GM23338 (cell line): Measurements from ENCODE around the gene MUC5AC. TPM values are rescaled to one million over a fixed set of nuclear protein-coding genes. Genes with fewer than 3 reads are reported as not detected.
"Not testable (repeated sequence)": the region's sequence is repeated elsewhere in the genome, so short reads cannot be mapped to it uniquely, and the experiment has no call there.

Experiments
- ATAC-seq: fragments of 200-7000 bp; cut with Tn5 transposase; 3 replicates; pipeline ENCODE4 v1.9.1; 2020
- DNase-seq: peaks from one replicate; pipeline ENCODE4 v3.0.0-alpha.2; 2015; ENCODE audit warnings: low spot score
- H2AFZ ChIP-seq: fragments of 200-600 bp; sonication (generic); 2 replicates; pipeline ENCODE4 v1.8.0; 2016; ENCODE audit warnings: antibody characterized with exemption, mild to moderate bottlenecking, moderate library complexity
- H3F3A ChIP-seq: fragments of 200-600 bp; sonication (generic); replicated peaks from 2 replicates; pipeline ENCODE4 v1.8.0; 2017; ENCODE audit warnings: antibody characterized with exemption, mixed run types, low read depth
- H3K27ac ChIP-seq: fragments of 200-600 bp; sonication (generic); 2 replicates; pipeline ENCODE4 v1.6.1; 2016; ENCODE audit warnings: low read depth
- H3K27me3 ChIP-seq: fragments of 200-600 bp; sonication (generic); 2 replicates; pipeline ENCODE4 v1.8.0; 2016; ENCODE audit warnings: mild to moderate bottlenecking, mixed run types, moderate library complexity; ENCODE audit not compliant: insufficient read depth
- H3K36me3 ChIP-seq: fragments of 200-600 bp; sonication (generic); 2 replicates; pipeline ENCODE4 v1.8.0; 2016; ENCODE audit warnings: mild to moderate bottlenecking; ENCODE audit not compliant: insufficient read depth
- H3K4me1 ChIP-seq: fragments of 200-600 bp; sonication (generic); 2 replicates; pipeline ENCODE4 v1.8.0; 2016; ENCODE audit warnings: mild to moderate bottlenecking, moderate library complexity; ENCODE audit not compliant: insufficient read depth
- H3K4me2 ChIP-seq: fragments of 200-600 bp; sonication (generic); 2 replicates; pipeline ENCODE4 v1.7.1; 2017; ENCODE audit warnings: mixed run types
- H3K4me3 ChIP-seq: fragments of 200-600 bp; sonication (generic); 2 replicates; pipeline ENCODE4 v1.6.1; 2016; ENCODE audit warnings: mixed run types
- H3K79me2 ChIP-seq: fragments of 200-600 bp; sonication (generic); replicated peaks from 2 replicates; pipeline ENCODE4 v1.8.0; 2017; ENCODE audit warnings: mild to moderate bottlenecking; ENCODE audit not compliant: insufficient read depth
- H3K9me2 ChIP-seq: fragments of 200-600 bp; sonication (generic); 2 replicates; pipeline ENCODE4 v1.8.0; 2017; ENCODE audit not compliant: insufficient read depth
- H4K20me1 ChIP-seq: fragments of 200-600 bp; sonication (generic); replicated peaks from 2 replicates; pipeline ENCODE4 v1.8.0; 2017; ENCODE audit warnings: mild to moderate bottlenecking; ENCODE audit not compliant: insufficient read depth
- H3K27ac Mint-ChIP-seq: 2 replicates; pipeline ENCODE4 v1.8.0; 2020; ENCODE audit warnings: inconsistent platforms, mild to moderate bottlenecking, moderate library complexity, mixed read lengths
- H3K27me3 Mint-ChIP-seq: 3 replicates; pipeline ENCODE4 v1.8.0; 2022; ENCODE audit warnings: low read depth, mild to moderate bottlenecking, moderate library complexity, mixed read lengths, inconsistent platforms; ENCODE audit not compliant: insufficient read depth, poor library complexity
- H3K36me3 Mint-ChIP-seq: 3 replicates; pipeline ENCODE4 v1.8.0; 2021; ENCODE audit warnings: low read depth, mild to moderate bottlenecking, inconsistent platforms, moderate library complexity, mixed read lengths
- H3K4me1 Mint-ChIP-seq: 3 replicates; pipeline ENCODE4 v1.8.0; 2020; ENCODE audit warnings: mild to moderate bottlenecking, inconsistent platforms, mixed read lengths
- H3K4me3 Mint-ChIP-seq: 3 replicates; pipeline ENCODE4 v1.8.0; 2021; ENCODE audit warnings: moderate library complexity, mild to moderate bottlenecking, inconsistent platforms, mixed read lengths
- H3K9me3 Mint-ChIP-seq: 3 replicates; pipeline ENCODE4 v1.8.0; 2020; ENCODE audit warnings: moderate library complexity, mild to moderate bottlenecking, inconsistent platforms, mixed read lengths
- polyA plus RNA-seq: library from polyadenylated mRNA; unstranded; fragments of >200 nt; fragmentation: Nextera tagmentation; extraction: Ambion mirVana; gene quantifications from 2 replicates; pipeline ENCODE4 v1.2.1, GENCODE V29; 2016
- total RNA-seq: library from RNA; depleted of rRNA; stranded (reverse); fragments of >200 nt; shearing (Covaris generic); gene quantifications from 2 replicates; pipeline ENCODE4 v1.2.3, GENCODE V29; 2014; rRNA removed

MUC5AC gene
- total and polyA plus RNA-seq, 2 experiments from 2014 or later, result not detected

DNA sequence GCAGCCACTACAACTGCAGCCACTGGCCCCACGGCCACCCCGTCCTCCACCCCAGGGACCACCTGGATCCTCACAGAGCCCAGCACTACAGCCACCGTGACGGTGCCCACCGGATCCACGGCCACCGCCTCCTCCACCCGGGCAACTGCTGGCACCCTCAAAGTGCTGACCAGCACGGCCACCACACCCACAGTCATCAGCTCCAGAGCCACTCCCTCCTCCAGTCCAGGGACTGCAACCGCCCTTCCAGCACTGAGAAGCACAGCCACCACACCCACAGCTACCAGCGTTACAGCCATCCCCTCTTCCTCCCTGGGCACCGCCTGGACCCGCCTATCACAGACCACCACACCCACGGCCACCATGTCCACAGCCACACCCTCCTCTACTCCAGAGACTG lies 88.5 kb downstream of the MUC5AC start:
- H3K27ac Mint-ChIP-seq, H3K4me1 Mint-ChIP-seq, H3K36me3 ChIP-seq: not testable (repeated sequence)

DNA sequence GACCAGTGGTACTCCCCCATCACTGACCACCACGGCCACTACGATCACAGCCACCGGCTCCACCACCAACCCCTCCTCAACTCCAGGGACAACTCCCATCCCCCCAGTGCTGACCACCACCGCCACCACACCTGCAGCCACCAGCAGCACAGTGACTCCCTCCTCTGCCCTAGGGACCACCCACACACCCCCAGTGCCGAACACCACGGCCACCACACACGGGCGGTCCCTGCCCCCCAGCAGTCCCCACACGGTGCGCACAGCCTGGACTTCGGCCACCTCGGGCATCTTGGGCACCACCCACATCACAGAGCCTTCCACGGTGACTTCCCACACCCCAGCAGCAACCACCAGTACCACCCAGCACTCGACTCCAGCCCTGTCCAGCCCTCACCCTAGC lies 89.3 kb downstream of the MUC5AC start:
- Mint-ChIP-seq H3K9me3 (peaks cover 73% of the 10 kb centered on the region), H3K27me3 (peaks cover 16% of the 10 kb centered on the region), H3K36me3 (peaks cover 46% of the 10 kb centered on the region)
- not testable (repeated sequence) for H3K4me2 ChIP-seq, DNase-seq, H3K4me3 Mint-ChIP-seq, H3K4me1 ChIP-seq, H3K36me3 ChIP-seq, H3F3A ChIP-seq, H3K27me3 ChIP-seq, H2AFZ ChIP-seq, ATAC-seq, H4K20me1 ChIP-seq, H3K4me1 Mint-ChIP-seq, H3K27ac ChIP-seq, H3K4me3 ChIP-seq, H3K27ac Mint-ChIP-seq, H3K79me2 ChIP-seq, H3K9me2 ChIP-seq

More for the DNA sequence above, 88.5 kb downstream of the MUC5AC start:
- not testable (repeated sequence) for H3K4me2 ChIP-seq, ATAC-seq, H3K4me3 Mint-ChIP-seq, H3K9me2 ChIP-seq, H2AFZ ChIP-seq, H3K79me2 ChIP-seq, H4K20me1 ChIP-seq, H3K27ac ChIP-seq, H3K4me1 ChIP-seq, H3F3A ChIP-seq, DNase-seq, H3K4me3 ChIP-seq, H3K27me3 ChIP-seq
- Mint-ChIP-seq H3K36me3 (peaks cover 44% of the 10 kb centered on the region), H3K27me3 (peaks cover 17% of the 10 kb centered on the region), H3K9me3 (peaks cover 73% of the 10 kb centered on the region)

DNA sequence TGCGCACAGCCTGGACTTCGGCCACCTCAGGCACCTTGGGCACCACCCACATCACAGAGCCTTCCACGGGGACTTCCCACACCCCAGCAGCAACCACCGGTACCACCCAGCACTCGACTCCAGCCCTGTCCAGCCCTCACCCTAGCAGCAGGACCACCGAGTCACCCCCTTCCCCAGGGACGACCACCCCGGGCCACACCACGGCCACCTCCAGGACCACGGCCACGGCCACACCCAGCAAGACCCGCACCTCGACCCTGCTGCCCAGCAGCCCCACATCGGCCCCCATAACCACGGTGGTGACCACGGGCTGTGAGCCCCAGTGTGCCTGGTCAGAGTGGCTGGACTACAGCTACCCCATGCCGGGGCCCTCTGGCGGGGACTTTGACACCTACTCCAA lies 91.2 kb downstream of the MUC5AC start:
- not testable (repeated sequence) for H3K4me3 Mint-ChIP-seq, H3K36me3 ChIP-seq, H2AFZ ChIP-seq, H3K4me1 ChIP-seq, H3K79me2 ChIP-seq, DNase-seq, H3F3A ChIP-seq, H3K27ac Mint-ChIP-seq, H3K9me2 ChIP-seq, H3K4me2 ChIP-seq, H4K20me1 ChIP-seq, H3K27me3 ChIP-seq, ATAC-seq, H3K4me3 ChIP-seq, H3K27ac ChIP-seq, H3K4me1 Mint-ChIP-seq
- H3K27me3 Mint-ChIP-seq, result peaks cover 20% of the 10 kb centered on the region
- peaks cover 70% of the 10 kb centered on the region for H3K9me3 Mint-ChIP-seq
- peaks cover 42% of the 10 kb centered on the region for H3K36me3 Mint-ChIP-seq

DNA sequence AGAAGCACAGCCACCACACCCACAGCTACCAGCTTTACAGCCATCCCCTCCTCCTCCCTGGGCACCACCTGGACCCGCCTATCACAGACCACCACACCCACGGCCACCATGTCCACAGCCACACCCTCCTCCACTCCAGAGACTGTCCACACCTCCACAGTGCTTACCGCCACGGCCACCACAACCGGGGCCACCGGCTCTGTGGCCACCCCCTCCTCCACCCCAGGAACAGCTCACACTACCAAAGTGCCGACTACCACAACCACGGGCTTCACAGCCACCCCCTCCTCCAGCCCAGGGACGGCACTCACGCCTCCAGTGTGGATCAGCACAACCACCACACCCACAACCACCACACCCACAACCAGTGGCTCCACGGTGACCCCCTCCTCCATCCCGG lies 92.7 kb downstream of the MUC5AC start:
- peaks cover 42% of the 10 kb centered on the region for H3K36me3 Mint-ChIP-seq
- not testable (repeated sequence) for H3K4me3 ChIP-seq, H3F3A ChIP-seq, H4K20me1 ChIP-seq, ATAC-seq, H3K27ac Mint-ChIP-seq, H3K4me1 Mint-ChIP-seq, H2AFZ ChIP-seq, DNase-seq, H3K27ac ChIP-seq, H3K4me1 ChIP-seq, H3K4me2 ChIP-seq, H3K9me2 ChIP-seq, H3K79me2 ChIP-seq, H3K36me3 ChIP-seq, H3K4me3 Mint-ChIP-seq, H3K27me3 ChIP-seq
- peaks cover 67% of the 10 kb centered on the region for H3K9me3 Mint-ChIP-seq
- H3K27me3 Mint-ChIP-seq, result peaks cover 22% of the 10 kb centered on the region

Other genes starting within 250 kb of the MUC5AC start
- 51.2 and 67.3 TPM in 2 replicates for gene CHID1, start 247.1 kb upstream of the MUC5AC start, total RNA-seq
- 54.1 and 55.4 TPM in 2 replicates for gene CHID1, start 247.1 kb upstream of the MUC5AC start, polyA plus RNA-seq
- 36.4 and 47.5 TPM in 2 replicates for gene AP2A2, start 232.1 kb upstream of the MUC5AC start, total RNA-seq
- gene AP2A2, start 232.1 kb upstream of the MUC5AC start, polyA plus RNA-seq, result 23.7 and 28.4 TPM in 2 replicates
- not detected in 2 replicates for gene MUC6, start 121.2 kb upstream of the MUC5AC start, total RNA-seq
- gene MUC6, start 121.2 kb upstream of the MUC5AC start, polyA plus RNA-seq, result not detected in 2 replicates
- gene MUC2, start 83.1 kb upstream of the MUC5AC start, total RNA-seq, result not detected in 2 replicates
- gene MUC2, start 83.1 kb upstream of the MUC5AC start, polyA plus RNA-seq, result not detected in 2 replicates
- gene MUC5B, start 65.1 kb downstream of the MUC5AC start, total RNA-seq, result 0.90 TPM in 1 of 2 replicates, not detected in the other
- gene MUC5B, start 65.1 kb downstream of the MUC5AC start, polyA plus RNA-seq, result 0.05 and 0.18 TPM in 2 replicates
- 11.7 and 18.0 TPM in 2 replicates for gene TOLLIP, start 151.7 kb downstream of the MUC5AC start, total RNA-seq
- gene TOLLIP, start 151.7 kb downstream of the MUC5AC start, polyA plus RNA-seq, result 9.7 and 13.5 TPM in 2 replicates
- gene BRSK2, start 232.0 kb downstream of the MUC5AC start, total RNA-seq, result 15.0 and 20.3 TPM in 2 replicates
- gene BRSK2, start 232.0 kb downstream of the MUC5AC start, polyA plus RNA-seq, result 7.2 and 10.1 TPM in 2 replicates